ENCODE data around the gene PCDHB11. TPM values are rescaled to one million over a fixed set of nuclear protein-coding genes. Genes with fewer than 3 reads are reported as not detected.
"Not testable (repeated sequence)": the region's sequence is repeated elsewhere in the genome, so short reads cannot be mapped to it uniquely, and the experiment has no call there.

Gene PCDHB11
- total RNA-seq, 1 donor: 0.27 TPM

DNA sequence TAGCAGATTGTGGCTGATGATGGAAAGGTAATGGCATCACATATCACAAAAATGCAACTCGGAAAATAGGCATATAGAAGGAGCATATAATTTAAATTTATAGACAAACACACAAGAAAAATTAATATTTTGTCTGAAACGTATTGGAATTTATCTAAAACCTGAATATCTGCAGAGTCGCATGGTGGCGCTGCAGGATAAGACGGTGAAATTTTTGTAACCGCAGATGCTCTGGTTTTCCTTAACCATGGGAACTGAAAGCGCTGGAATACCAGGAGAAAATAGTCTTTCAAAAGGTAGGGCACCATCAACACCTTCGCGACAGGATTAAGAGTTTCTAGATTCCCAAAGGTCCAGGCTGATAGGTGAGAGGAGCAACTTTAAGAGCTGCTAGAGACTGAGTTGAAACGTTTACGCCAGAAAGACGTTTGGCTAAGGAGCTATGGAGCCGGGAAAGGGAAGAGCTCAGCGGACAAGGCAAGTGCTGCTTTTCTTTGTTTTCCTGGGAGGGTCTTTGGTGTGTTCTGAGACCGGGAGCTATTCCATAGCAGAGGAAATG is 34.8 kb downstream of the PCDHB11 start:
- no peak for DNase-seq (ENCODE audit: low read depth in 2 of 3, low spot score in 2 of 3)

DNA sequence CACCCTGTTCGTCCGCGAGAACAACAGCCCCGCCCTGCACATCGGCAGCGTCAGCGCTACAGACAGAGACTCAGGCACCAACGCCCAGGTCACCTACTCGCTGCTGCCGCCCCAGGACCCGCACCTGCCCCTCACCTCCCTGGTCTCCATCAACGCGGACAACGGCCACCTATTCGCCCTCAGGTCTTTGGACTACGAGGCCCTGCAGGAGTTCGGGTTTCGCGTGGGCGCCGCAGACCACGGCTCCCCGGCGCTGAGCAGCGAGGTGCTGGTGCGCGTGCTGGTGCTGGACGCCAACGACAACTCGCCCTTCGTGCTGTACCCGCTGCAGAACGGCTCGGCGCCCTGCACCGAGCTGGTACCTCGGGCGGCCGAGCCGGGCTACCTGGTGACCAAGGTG is 36.5 kb downstream of the PCDHB11 start:
- DNase-seq (ENCODE audit: low read depth in 2 of 3, low spot score in 2 of 3): not testable (repeated sequence)

DNA sequence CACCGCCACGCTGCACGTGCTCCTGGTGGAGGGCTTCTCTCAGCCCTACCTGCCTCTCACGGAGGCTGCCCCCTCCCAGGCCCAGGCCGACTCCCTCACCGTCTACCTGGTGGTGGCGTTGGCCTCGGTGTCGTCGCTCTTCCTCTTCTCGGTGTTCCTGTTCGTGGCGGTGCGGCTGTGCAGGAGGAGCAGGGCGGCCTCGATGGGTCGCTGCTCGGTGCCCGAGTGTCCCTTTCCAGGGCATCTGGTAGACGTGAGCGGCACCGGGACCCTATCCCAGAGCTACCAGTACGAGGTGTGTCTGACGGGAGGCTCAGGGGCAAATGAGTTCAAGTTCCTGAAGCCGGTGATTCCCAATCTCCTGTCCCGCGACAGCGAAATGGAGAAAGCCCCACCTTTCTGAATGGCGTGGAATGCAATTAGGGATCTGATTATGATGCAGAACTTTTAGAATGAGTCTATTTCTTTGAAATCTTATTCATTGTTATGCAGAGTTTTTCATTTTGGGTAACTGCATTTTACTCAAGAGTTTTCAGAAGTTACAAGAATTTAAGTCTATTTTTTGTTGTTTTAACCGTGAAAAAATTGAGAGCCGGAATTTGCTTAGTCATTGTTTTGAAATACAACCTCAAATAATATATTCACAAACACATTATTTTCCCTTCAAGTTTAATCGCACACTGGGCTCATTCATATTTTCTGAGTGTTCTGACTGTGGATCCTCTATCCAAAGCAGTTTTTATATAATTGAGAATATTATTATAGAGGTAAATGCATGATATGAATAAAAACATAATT is 37.3 kb downstream of the PCDHB11 start:
- no peak for DNase-seq (ENCODE audit: low read depth in 2 of 3, low spot score in 2 of 3)

DNA sequence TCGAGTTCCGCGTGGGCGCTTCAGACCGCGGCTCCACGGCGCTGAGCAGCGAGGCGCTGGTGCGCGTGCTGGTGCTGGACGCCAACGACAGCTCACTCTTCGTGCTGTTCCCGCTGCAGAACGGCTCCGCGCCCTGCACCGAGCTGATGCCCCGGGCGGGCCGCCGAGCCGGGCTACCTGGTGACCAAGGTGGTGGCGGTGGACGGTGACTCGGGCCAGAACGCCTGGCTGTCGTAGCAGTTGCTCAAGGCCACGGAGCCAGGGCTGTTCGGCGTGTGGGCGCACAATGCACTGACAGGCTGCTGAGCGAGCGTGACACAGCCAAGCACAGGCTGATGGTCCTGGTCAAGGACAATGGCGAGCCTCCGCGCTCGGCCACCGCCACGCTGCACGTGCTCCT is 42.1 kb downstream of the PCDHB11 start:
- DNase-seq (ENCODE audit: low read depth in 2 of 3, low spot score in 2 of 3): no peak

DNA sequence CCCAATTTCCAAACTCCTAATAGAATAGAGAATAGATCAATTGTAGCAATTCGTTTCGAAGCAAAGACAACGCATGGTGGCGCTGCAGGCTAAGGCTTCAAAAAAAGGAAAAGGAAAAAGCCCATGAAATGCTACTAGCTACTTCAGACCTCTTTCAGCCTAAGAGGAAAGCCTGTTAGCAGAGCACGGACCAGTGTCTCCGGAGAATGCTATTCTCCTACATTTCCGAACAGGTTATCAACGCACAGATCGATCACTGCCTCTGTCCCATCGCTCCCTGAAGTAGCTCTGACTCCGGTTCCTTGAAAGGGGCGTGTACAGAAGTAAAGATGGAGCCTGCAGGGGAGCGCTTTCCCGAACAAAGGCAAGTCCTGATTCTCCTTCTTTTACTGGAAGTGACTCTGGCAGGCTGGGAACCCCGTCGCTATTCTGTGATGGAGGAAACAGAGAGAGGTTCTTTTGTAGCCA is 45.9 kb downstream of the PCDHB11 start, which contains the start of gene PCDHB15:
Gene PCDHB15 (plus strand): TSS at position 146 of the 468 bp plus-strand sequence. CDS start 184 bp downstream, at position 330.
- DNase-seq (ENCODE audit: low read depth in 2 of 3, low spot score in 2 of 3): peak in 1 of 3 donors; percentile 33

DNA sequence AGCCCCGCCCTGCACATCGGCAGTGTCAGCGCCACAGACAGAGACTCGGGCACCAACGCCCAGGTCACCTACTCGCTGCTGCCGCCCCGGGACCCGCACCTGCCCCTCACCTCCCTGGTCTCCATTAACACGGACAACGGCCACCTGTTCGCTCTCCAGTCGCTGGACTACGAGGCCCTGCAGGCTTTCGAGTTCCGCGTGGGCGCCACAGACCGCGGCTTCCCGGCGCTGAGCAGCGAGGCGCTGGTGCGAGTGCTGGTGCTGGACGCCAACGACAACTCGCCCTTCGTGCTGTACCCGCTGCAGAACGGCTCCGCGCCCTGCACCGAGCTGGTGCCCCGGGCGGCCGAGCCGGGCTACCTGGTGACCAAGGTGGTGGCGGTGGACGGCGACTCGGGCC is 47.5 kb downstream of the PCDHB11 start:
- DNase-seq (ENCODE audit: low read depth in 2 of 3, low spot score in 2 of 3): not testable (repeated sequence)

DNA sequence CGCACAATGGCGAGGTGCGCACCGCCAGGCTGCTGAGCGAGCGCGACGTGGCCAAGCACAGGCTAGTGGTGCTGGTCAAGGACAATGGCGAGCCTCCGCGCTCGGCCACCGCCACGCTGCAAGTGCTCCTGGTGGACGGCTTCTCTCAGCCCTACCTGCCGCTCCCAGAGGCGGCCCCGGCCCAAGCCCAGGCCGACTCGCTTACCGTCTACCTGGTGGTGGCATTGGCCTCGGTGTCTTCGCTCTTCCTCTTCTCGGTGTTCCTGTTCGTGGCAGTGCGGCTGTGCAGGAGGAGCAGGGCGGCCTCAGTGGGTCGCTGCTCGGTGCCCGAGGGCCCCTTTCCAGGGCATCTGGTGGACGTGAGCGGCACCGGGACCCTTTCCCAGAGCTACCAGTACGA is 48.0 kb downstream of the PCDHB11 start:
- not testable (repeated sequence) for DNase-seq (ENCODE audit: low read depth in 2 of 3, low spot score in 2 of 3)

DNA sequence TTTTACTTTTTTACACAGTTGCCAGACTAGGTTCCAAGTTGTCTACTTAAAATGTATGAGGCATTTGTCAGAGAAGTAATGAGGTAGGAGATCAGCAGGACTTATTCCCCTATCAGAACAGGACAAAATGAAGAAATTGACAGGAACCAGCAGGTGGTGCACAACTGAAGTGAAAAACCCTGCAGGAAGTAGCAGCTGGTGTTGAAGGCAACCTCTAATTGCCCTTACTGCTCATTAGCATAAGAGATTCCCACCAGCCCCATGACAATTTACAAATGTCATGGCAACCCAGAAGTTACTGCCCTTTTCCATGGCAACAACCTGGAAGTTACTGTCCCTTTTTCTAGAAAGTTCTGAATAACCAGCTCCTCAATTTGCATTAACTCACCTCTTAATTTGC is 51.1 kb downstream of the PCDHB11 start:
- no peak for DNase-seq (ENCODE audit: low read depth in 2 of 3, low spot score in 2 of 3)

Other genes with a start within 250 kb of the PCDHB11 start
- gene PCDHAC2, start 233.2 kb upstream of the PCDHB11 start, total RNA-seq: under 0.01 TPM
- gene PCDHB1, start 148.3 kb upstream of the PCDHB11 start, total RNA-seq: under 0.01 TPM
- gene PCDHB2, start 105.0 kb upstream of the PCDHB11 start, total RNA-seq: 0.27 TPM
- under 0.01 TPM for gene PCDHB3, start 99.2 kb upstream of the PCDHB11 start, total RNA-seq
- under 0.01 TPM for gene PCDHB4, start 77.8 kb upstream of the PCDHB11 start, total RNA-seq
- under 0.01 TPM for gene PCDHB5, start 64.4 kb upstream of the PCDHB11 start, total RNA-seq
- not detected for gene PCDHB6, start 49.6 kb upstream of the PCDHB11 start, total RNA-seq
- gene PCDHB7, start 27.0 kb upstream of the PCDHB11 start, total RNA-seq: under 0.01 TPM
- gene PCDHB8, start 21.8 kb upstream of the PCDHB11 start, total RNA-seq: not detected
- gene PCDHB16, start 17.2 kb upstream of the PCDHB11 start, total RNA-seq: not detected
- not detected for gene PCDHB9, start 12.5 kb upstream of the PCDHB11 start, total RNA-seq
- gene PCDHB10, start 7.3 kb upstream of the PCDHB11 start, total RNA-seq: under 0.01 TPM
- gene PCDHB12, start 9.1 kb downstream of the PCDHB11 start, total RNA-seq: not detected
- gene PCDHB13, start 14.3 kb downstream of the PCDHB11 start, total RNA-seq: under 0.01 TPM
- under 0.01 TPM for gene PCDHB14, start 23.7 kb downstream of the PCDHB11 start, total RNA-seq
- gene PCDHB15, start 45.8 kb downstream of the PCDHB11 start, total RNA-seq: under 0.01 TPM
- 0.54 TPM for gene SLC25A2, start 104.4 kb downstream of the PCDHB11 start, total RNA-seq
- gene TAF7, start 121.2 kb downstream of the PCDHB11 start, total RNA-seq: 45.0 TPM
- gene PCDHGA1, start 130.9 kb downstream of the PCDHB11 start, total RNA-seq: under 0.01 TPM
- gene PCDHGA2, start 139.1 kb downstream of the PCDHB11 start, total RNA-seq: 0.27 TPM
- gene PCDHGA3, start 144.2 kb downstream of the PCDHB11 start, total RNA-seq: 0.54 TPM
- gene PCDHGB1, start 150.5 kb downstream of the PCDHB11 start, total RNA-seq: 0.27 TPM
- 0.81 TPM for gene PCDHGA4, start 155.4 kb downstream of the PCDHB11 start, total RNA-seq
- 2.4 TPM for gene PCDHGB2, start 160.4 kb downstream of the PCDHB11 start, total RNA-seq
- gene PCDHGA5, start 164.5 kb downstream of the PCDHB11 start, total RNA-seq: 1.1 TPM
- gene PCDHGB3, start 170.6 kb downstream of the PCDHB11 start, total RNA-seq: 3.5 TPM
- 1.9 TPM for gene PCDHGA6, start 174.3 kb downstream of the PCDHB11 start, total RNA-seq
- gene PCDHGA7, start 183.1 kb downstream of the PCDHB11 start, total RNA-seq: 0.81 TPM
- gene PCDHGB4, start 188.1 kb downstream of the PCDHB11 start, total RNA-seq: 1.6 TPM
- gene PCDHGA8, start 193.0 kb downstream of the PCDHB11 start, total RNA-seq: 0.54 TPM
- gene PCDHGB5, start 198.3 kb downstream of the PCDHB11 start, total RNA-seq: 2.4 TPM
- 1.1 TPM for gene PCDHGA9, start 203.2 kb downstream of the PCDHB11 start, total RNA-seq
- 0.81 TPM for gene PCDHGB6, start 208.4 kb downstream of the PCDHB11 start, total RNA-seq
- 1.1 TPM for gene PCDHGA10, start 213.4 kb downstream of the PCDHB11 start, total RNA-seq
- 2.2 TPM for gene PCDHGB7, start 218.1 kb downstream of the PCDHB11 start, total RNA-seq
- gene PCDHGA11, start 221.4 kb downstream of the PCDHB11 start, total RNA-seq: 1.3 TPM
- gene PCDHGA12, start 230.9 kb downstream of the PCDHB11 start, total RNA-seq: 2.2 TPM

Data from hematopoietic multipotent progenitor cell (in vitro differentiated cells).